ENCODE results near the gene GALNT2.

The GALNT2 gene

DNA sequence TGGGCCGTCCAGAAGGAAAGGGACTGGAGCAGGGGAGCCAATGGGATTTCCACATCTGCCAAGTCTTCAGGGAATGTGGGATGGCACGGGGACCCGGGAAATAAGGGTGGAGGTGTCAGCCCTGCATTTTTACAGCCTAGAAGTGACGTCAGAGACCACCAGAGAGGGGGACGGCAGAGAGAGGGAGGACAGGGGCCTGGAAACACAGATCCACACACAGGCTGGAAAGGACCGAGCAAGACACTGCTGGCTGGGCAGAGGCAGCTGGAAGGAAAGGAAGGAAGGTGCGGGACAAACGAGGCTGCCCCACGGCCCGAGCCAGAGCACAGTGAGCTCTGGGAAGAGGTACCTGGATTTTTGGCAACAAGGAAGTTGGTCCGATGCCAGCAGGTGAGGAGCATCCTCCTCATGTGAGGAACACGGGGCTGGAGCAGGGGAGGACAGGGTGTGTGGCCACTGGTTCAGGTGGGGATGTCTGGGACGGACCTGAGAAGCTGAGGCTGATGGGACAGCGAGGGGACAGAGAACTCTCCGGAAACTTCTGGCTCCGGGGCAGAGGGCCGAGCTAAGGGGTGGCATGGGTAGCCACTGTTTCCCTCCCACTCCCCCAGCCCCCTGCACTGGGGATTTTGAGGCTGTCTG is 220.8 kb downstream of the GALNT2 start:
- Histone ChIP-seq H3K79me2 (ENCODE audit: insufficient read depth, low read length) (no peaks in the 10 kb centered on the region), H3K36me3 (ENCODE audit: insufficient read depth, low read length) (peaks cover 11% of the 10 kb centered on the region), H3K4me3 (ENCODE audit: low read depth in 1 of 2, low read length in 2 of 2) (no peak overlapping the region), H3K9ac (ENCODE audit: low read depth, low read length) (no peak overlapping the region), H2AFZ (ENCODE audit: low read depth, low read length) (no peak overlapping the region), H3K4me2 (ENCODE audit: insufficient read depth, low read length) (no peak overlapping the region), H3K27ac (ENCODE audit: low read length) (no peak overlapping the region), H3K27me3 (ENCODE audit: insufficient read depth, low read length, poor library complexity) (no peaks in the 10 kb centered on the region), H4K20me1 (ENCODE audit: insufficient read depth, low read length) (peaks cover 32% of the 10 kb centered on the region), H3K4me1 (ENCODE audit: insufficient read depth, low read length) (no peaks in the 10 kb centered on the region), H3K9me3 (ENCODE audit: insufficient read depth, low read length, severe bottlenecking) (no peaks in the 10 kb centered on the region)
- no peak for DNase-seq
- peak; percentile 11; the same call in 2 of the 3 replicates for ATAC-seq (ENCODE audit: insufficient read depth, low read depth)
- TF ChIP-seq EZH2 (IDR thresholded peaks at IDR 0.05; ENCODE audit: borderline replicate concordance, low read depth, low read length, severe bottlenecking), result no peak
- TF ChIP-seq, protein P1, sequence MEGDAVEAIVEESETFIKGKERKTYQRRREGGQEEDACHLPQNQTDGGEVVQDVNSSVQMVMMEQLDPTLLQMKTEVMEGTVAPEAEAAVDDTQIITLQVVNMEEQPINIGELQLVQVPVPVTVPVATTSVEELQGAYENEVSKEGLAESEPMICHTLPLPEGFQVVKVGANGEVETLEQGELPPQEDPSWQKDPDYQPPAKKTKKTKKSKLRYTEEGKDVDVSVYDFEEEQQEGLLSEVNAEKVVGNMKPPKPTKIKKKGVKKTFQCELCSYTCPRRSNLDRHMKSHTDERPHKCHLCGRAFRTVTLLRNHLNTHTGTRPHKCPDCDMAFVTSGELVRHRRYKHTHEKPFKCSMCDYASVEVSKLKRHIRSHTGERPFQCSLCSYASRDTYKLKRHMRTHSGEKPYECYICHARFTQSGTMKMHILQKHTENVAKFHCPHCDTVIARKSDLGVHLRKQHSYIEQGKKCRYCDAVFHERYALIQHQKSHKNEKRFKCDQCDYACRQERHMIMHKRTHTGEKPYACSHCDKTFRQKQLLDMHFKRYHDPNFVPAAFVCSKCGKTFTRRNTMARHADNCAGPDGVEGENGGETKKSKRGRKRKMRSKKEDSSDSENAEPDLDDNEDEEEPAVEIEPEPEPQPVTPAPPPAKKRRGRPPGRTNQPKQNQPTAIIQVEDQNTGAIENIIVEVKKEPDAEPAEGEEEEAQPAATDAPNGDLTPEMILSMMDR (IDR thresholded peaks at IDR 0.05; ENCODE audit: borderline replicate concordance, extremely low read depth, low read length, poor library complexity, severe bottlenecking), result no peak

DNA sequence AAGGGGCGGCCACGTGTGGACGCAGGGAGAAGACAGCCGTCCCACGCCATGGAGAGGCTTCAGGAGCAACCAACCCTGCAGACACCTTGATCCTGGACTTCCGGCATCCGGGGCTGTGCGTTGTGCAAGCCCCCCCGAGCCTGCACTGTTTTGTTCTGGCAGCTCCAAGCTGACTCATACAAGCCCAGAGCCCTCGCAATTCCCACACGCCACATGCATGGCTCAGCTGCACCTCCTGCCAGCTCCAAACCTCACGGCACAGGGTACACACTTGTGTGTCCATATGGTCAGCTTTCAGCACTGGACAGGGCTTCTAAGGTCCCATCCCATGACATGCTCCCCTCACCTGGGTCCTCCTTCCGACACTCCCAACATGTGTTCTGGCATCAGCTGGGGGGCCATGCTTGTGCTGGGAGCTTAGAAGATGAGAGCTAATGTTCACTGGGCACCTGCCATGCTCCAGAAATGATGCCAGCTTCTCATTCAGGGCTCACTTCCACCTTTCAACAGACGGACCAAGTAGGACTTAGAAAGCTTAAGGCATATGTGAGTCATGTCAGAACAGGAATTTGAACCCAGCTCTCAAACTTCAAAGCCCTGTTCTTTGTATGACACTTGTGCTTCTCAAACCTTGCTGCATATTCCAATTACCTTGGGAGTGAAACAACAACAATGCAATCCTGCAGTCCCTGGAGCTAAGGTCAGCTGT is 221.8 kb downstream of the GALNT2 start:
- H4K20me1 ChIP-seq (ENCODE audit: insufficient read depth, low read length), result peaks cover 26% of the 10 kb centered on the region
- DNase-seq, result no peak
- H3K79me2 ChIP-seq (ENCODE audit: insufficient read depth, low read length), result no peaks in the 10 kb centered on the region
- peaks cover 5% of the 10 kb centered on the region; the same call in 1 of the 2 replicates for H3K36me3 ChIP-seq (ENCODE audit: insufficient read depth, low read length)
- peaks cover 3% of the 10 kb centered on the region for H3K27me3 ChIP-seq (ENCODE audit: insufficient read depth, low read length, poor library complexity)
- no peak overlapping the region for H2AFZ ChIP-seq (ENCODE audit: low read depth, low read length)
- no peaks in the 10 kb centered on the region for H3K4me1 ChIP-seq (ENCODE audit: insufficient read depth, low read length)
- H3K9me3 ChIP-seq (ENCODE audit: insufficient read depth, low read length, severe bottlenecking), result no peaks in the 10 kb centered on the region
- ATAC-seq (ENCODE audit: insufficient read depth, low read depth), result no peak
- no peak overlapping the region for H3K4me2 ChIP-seq (ENCODE audit: insufficient read depth, low read length)
- no peak for TF ChIP-seq EZH2 (IDR thresholded peaks at IDR 0.05; ENCODE audit: borderline replicate concordance, low read depth, low read length, severe bottlenecking)
- no peak overlapping the region for H3K4me3 ChIP-seq (ENCODE audit: low read depth in 1 of 2, low read length in 2 of 2)
- H3K9ac ChIP-seq (ENCODE audit: low read depth, low read length), result no peak overlapping the region
- H3K27ac ChIP-seq (ENCODE audit: low read length), result no peak overlapping the region

DNA sequence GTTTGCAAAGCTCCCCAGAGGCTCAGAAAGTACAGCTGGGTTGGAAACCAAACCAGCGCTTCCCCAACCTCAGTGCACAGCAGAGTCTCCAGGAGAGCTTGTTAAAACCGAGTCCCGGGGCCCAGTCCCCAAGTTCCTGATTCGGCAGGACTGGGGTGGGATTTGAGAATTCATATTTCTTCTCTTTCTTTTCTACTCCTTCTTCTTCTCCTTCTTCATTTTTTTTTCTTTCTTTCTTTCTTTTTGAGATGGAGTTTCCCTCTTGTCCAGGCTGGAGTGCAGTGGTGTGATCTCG is 222.3 kb downstream of the GALNT2 start:
- 0 out of 2 replicates have a peak, but pooled peaks cover under 1% of the 10 kb centered on the region for H3K36me3 ChIP-seq (ENCODE audit: insufficient read depth, low read length)
- DNase-seq (no peak), ATAC-seq (ENCODE audit: insufficient read depth, low read depth) (no peak)
- no peak overlapping the region for H3K4me3 ChIP-seq (ENCODE audit: low read depth in 1 of 2, low read length in 2 of 2)
- no peak for TF ChIP-seq EZH2 (IDR thresholded peaks at IDR 0.05; ENCODE audit: borderline replicate concordance, low read depth, low read length, severe bottlenecking)
- TF ChIP-seq, protein P1 (IDR thresholded peaks at IDR 0.05; ENCODE audit: borderline replicate concordance, extremely low read depth, low read length, poor library complexity, severe bottlenecking), result no peak
- peaks cover 22% of the 10 kb centered on the region for H4K20me1 ChIP-seq (ENCODE audit: insufficient read depth, low read length)
- H3K79me2 ChIP-seq (ENCODE audit: insufficient read depth, low read length), result no peaks in the 10 kb centered on the region
- no peak overlapping the region for H2AFZ ChIP-seq (ENCODE audit: low read depth, low read length)
- H3K9ac ChIP-seq (ENCODE audit: low read depth, low read length), result no peak overlapping the region
- H3K4me2 ChIP-seq (ENCODE audit: insufficient read depth, low read length), result no peak overlapping the region
- peaks cover 3% of the 10 kb centered on the region for H3K27me3 ChIP-seq (ENCODE audit: insufficient read depth, low read length, poor library complexity)
- no peaks in the 10 kb centered on the region for H3K9me3 ChIP-seq (ENCODE audit: insufficient read depth, low read length, severe bottlenecking)
- no peak overlapping the region for H3K27ac ChIP-seq (ENCODE audit: low read length)
- H3K4me1 ChIP-seq (ENCODE audit: insufficient read depth, low read length), result no peaks in the 10 kb centered on the region

Data from DND-41 (cell line).